Activated T-cell treated with anti-CD3 and anti-CD28 coated beads, Interleukin-2, amount 50 U/mL, for 4 hours (primary cell): Measurements from ENCODE around the gene EFHB. TPM values are rescaled to one million over a fixed set of nuclear protein-coding genes. Genes with fewer than 3 reads are reported as not detected.
"Not testable (repeated sequence)": the region's sequence is repeated elsewhere in the genome, so short reads cannot be mapped to it uniquely, and the experiment has no call there.

Experiments
- ATAC-seq, 2 donors: fragments of 200-7000 bp; cut with Tn5 transposase; one replicate each; pipeline ENCODE4 v1.10.0; 2021
- DNase-seq: peaks from one replicate; pipeline ENCODE4 v3.0.0-alpha.2; 2020
- H3K27me3 Mint-ChIP-seq: one replicate; pipeline ENCODE4 v1.8.0; 2021; ENCODE audit warnings: low read depth, mixed read lengths
- H3K36me3 Mint-ChIP-seq: one replicate; pipeline ENCODE4 v1.8.0; 2022; ENCODE audit warnings: mixed read lengths; ENCODE audit not compliant: insufficient read depth
- H3K4me1 Mint-ChIP-seq: one replicate; pipeline ENCODE4 v1.8.0; 2021; ENCODE audit warnings: low read depth, mixed read lengths
- H3K4me3 Mint-ChIP-seq: one replicate; pipeline ENCODE4 v1.8.0; 2021; ENCODE audit warnings: mild to moderate bottlenecking, moderate library complexity, mixed read lengths
- H3K9me3 Mint-ChIP-seq: one replicate; pipeline ENCODE4 v1.8.0; 2021; ENCODE audit warnings: mixed read lengths
- total RNA-seq, 3 donors: library from RNA; stranded (reverse); gene quantifications; one replicate each; pipeline ENCODE4 v1.2.1, GENCODE V29; 2021

The EFHB gene, protein sequence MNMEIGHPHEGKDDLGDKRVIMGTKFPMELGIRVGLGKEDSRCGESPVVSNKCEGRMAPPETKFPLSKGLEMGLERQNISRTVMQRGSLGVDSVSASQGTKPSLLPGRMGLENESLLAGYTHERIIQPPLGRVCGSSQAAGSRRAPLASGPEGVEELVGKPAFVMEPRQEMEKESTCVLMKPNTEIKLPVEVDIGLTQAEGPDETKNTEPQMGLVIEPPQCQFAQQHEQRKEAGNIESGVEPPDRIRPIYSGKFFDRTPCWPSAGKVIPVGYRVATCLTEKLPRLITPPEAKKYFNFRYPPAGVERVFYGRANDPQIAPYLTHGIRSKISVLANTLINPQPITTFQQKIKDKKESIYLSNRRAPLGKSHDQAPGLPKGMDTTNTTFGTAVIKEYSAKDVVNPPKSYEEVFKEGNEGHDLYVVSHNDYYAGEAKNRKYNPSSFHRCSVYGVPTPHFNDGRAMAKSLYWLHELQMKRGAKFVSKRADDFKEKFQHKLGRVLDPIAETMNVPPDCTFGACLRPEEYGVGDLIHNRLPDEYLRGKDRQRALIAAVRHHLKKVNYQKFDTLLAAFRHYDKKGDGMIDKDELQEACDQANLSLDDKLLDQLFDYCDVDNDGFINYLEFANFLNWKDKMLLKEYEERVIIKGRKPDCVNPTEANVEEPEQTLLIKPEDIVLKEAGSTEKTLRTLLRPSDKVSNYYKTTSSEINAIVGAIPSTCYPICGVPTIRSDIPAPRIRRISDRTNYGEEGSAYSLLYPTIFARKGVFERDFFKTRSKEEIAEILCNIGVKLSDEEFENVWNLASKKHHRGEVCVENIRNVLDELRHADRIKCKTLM
- total RNA-seq: under 1 TPM in 2 of 3 donors, not detected in 1; 0.63 to 0.71 TPM

DNA sequence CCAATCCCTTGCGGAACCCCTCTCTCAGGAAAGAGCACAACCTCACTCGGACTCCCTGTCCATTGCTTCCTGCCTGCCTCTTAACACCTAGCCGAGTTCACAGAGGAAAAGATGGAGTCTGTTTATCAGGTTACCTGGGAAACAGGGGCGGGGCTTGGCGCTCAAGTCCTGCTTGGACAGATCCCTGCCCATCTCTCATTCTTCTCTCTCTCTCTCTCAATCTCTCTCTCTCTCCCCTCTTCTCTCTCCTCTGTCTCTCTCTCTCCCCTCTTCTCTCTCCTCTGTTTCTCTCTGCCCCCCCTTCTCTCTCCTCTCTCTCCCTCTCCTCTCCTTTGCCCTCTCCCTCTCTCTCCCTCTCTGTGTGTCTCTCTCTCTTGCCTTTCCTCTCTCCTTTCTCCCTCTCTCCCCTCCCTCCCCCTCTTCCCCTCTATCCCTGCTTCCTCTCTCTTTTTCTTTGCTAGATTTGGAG is at the start of gene EFHB:
Gene EFHB, minus strand, starts transcription at position 120 of the 469 bp plus-strand sequence. CDS start 199 bp downstream, outside the sequence.
- no peak for DNase-seq
- Mint-ChIP-seq H3K4me1 (peaks cover 24% of the 10 kb centered on the region), H3K36me3 (no peaks in the 10 kb centered on the region), H3K9me3 (no peaks in the 10 kb centered on the region), H3K4me3 (no peak within 1 kb of the TSS), H3K27me3 (peaks cover 11% of the 10 kb centered on the region)
- no peak for ATAC-seq

- Mint-ChIP-seq H3K27me3 (no peaks in the 10 kb centered on the region), H3K9me3 (no peaks in the 10 kb centered on the region), H3K4me1 (peaks cover 32% of the 10 kb centered on the region), H3K36me3 (peaks cover 15% of the 10 kb centered on the region), H3K4me3 (no peak overlapping the region)
- ATAC-seq (no peak), DNase-seq (no peak)
Measured at GRCh38 chr3:19972054-19972453, 38.0 kb upstream of the EFHB start.

- DNase-seq (no peak), ATAC-seq (no peak)
- Mint-ChIP-seq H3K27me3 (no peaks in the 10 kb centered on the region), H3K4me3 (no peak overlapping the region), H3K4me1 (peaks cover 49% of the 10 kb centered on the region), H3K36me3 (peaks cover 20% of the 10 kb centered on the region), H3K9me3 (no peaks in the 10 kb centered on the region)
Measured at GRCh38 chr3:19970327-19970726, 36.3 kb upstream of the EFHB start.

- H3K4me1 Mint-ChIP-seq: peaks cover 62% of the 10 kb centered on the region
- H3K27me3 Mint-ChIP-seq: no peaks in the 10 kb centered on the region
- DNase-seq: no peak
- no peaks in the 10 kb centered on the region for H3K9me3 Mint-ChIP-seq
- ATAC-seq: no peak
- H3K4me3 Mint-ChIP-seq: no peak overlapping the region
- peaks cover 19% of the 10 kb centered on the region for H3K36me3 Mint-ChIP-seq
Measured at GRCh38 chr3:19967812-19968211, 33.8 kb upstream of the EFHB start.

- ATAC-seq (no peak), DNase-seq (no peak)
- H3K9me3 Mint-ChIP-seq: no peaks in the 10 kb centered on the region
- no peaks in the 10 kb centered on the region for H3K27me3 Mint-ChIP-seq
- peaks cover 63% of the 10 kb centered on the region for H3K4me1 Mint-ChIP-seq
- H3K4me3 Mint-ChIP-seq: no peak overlapping the region
- H3K36me3 Mint-ChIP-seq: peaks cover 18% of the 10 kb centered on the region
Measured at GRCh38 chr3:19967208-19967607, 33.2 kb upstream of the EFHB start.

- Mint-ChIP-seq H3K4me3 (no peak overlapping the region), H3K9me3 (no peaks in the 10 kb centered on the region), H3K36me3 (peaks cover 12% of the 10 kb centered on the region), H3K4me1 (peaks cover 77% of the 10 kb centered on the region), H3K27me3 (no peaks in the 10 kb centered on the region)
- ATAC-seq (no peak), DNase-seq (no peak)
Measured at GRCh38 chr3:19961960-19962359, 27.9 kb upstream of the EFHB start.

DNA sequence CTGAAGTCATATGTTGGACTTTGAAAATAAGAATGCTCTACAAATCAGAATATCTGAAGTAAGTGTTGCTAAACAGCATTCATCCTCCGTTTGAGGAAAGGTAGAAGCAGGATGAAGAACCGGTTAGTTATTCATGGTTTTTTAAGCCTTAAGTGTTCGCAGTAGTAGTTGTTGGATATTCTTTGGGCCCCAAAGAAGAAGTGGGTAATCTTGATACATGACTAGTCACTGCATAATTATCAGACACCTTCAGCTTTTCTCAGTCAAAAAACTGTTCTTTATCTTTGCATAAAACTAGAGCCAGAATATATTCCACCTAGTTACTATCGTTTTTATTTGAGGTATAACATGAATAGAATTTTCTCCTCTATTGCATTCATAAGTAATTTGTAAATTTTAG is 26.7 kb upstream of the EFHB start:
- no peak for ATAC-seq
- Mint-ChIP-seq H3K4me1 (peaks cover 66% of the 10 kb centered on the region), H3K9me3 (no peaks in the 10 kb centered on the region), H3K27me3 (no peaks in the 10 kb centered on the region), H3K36me3 (peaks cover 10% of the 10 kb centered on the region), H3K4me3 (no peak overlapping the region)
- no peak for DNase-seq

DNA sequence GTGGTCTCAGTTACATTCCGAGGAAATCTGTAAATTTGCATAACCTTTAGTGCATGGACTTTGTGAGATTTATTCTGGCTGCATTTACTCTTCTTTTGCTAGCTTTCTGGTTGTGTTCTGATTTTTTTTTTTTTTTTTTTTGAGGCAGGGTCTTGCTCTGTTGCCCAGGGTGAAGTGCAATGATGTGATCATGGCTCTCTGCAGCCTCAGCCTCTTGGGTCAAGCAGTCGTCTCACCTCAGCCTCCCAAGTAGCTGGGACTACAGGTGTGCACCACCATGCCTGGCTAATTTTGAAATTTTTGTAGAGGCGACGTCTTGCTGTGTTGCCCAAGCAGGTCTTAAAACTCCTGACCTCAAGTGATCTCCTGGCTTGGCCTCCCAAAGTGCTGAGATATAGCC is 25.5 kb upstream of the EFHB start:
- Mint-ChIP-seq H3K36me3 (peaks cover 18% of the 10 kb centered on the region), H3K4me1 (peaks cover 68% of the 10 kb centered on the region), H3K27me3 (no peaks in the 10 kb centered on the region), H3K4me3 (no peak overlapping the region), H3K9me3 (no peaks in the 10 kb centered on the region)
- no peak for DNase-seq
- ATAC-seq: no peak

DNA sequence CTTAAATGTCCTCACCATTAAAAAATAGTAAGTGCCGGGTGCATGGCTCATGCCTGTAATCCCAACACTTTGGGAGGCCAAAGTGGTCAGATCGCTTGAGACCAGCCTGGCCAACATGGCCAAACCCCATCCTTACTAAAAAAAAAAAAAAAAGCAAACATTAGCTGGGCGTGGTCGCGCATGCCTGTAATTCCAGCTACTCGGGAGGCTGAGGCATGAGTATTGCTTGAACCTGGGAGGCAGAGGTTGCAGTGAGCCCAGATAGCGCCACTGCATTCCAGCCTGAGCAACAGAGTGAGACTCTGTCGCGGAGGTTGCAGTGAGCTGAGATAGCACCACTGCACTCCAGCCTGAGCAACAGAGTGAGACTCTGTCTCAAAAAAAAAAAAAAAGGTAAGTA is 23.3 kb upstream of the EFHB start:
- H3K4me1 Mint-ChIP-seq: peaks cover 61% of the 10 kb centered on the region
- H3K27me3 Mint-ChIP-seq, H3K4me3 Mint-ChIP-seq, H3K9me3 Mint-ChIP-seq, DNase-seq, ATAC-seq: not testable (repeated sequence)
- H3K36me3 Mint-ChIP-seq: peaks cover 22% of the 10 kb centered on the region

- Mint-ChIP-seq H3K9me3 (no peaks in the 10 kb centered on the region), H3K36me3 (peaks cover 24% of the 10 kb centered on the region), H3K4me1 (peaks cover 54% of the 10 kb centered on the region), H3K27me3 (no peaks in the 10 kb centered on the region), H3K4me3 (no peak overlapping the region)
- ATAC-seq: no peak
- DNase-seq: no peak
Measured at GRCh38 chr3:19954676-19955075, 20.7 kb upstream of the EFHB start.

GRCh38 chr3:19950316-19950715 is 16.3 kb upstream of the EFHB start:
- H3K27me3 Mint-ChIP-seq: no peaks in the 10 kb centered on the region
- no peak overlapping the region for H3K4me3 Mint-ChIP-seq
- ATAC-seq (no peak), DNase-seq (no peak)
- no peaks in the 10 kb centered on the region for H3K9me3 Mint-ChIP-seq
- peaks cover 59% of the 10 kb centered on the region for H3K4me1 Mint-ChIP-seq
- H3K36me3 Mint-ChIP-seq: peaks cover 20% of the 10 kb centered on the region

DNA sequence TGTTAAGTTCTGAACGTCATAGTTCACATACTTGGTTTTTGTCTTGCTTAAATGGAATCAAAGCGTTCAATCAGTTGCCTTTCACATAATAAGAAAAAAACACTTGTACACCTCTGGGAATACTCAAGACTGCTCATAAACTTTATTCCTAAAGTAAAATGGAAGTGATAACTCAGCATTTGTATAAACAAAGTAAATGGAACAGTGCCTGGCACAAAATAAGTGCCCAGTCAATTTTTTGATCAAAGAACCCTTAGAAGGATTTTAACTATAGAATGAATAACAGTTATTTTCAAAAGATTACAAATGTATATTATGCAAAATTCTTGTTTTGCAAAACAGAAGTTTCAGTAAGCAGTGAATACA is 14.2 kb upstream of the EFHB start:
- H3K36me3 Mint-ChIP-seq: peaks cover 7% of the 10 kb centered on the region
- H3K4me3 Mint-ChIP-seq: peak overlapping the region; percentile 99
- no peaks in the 10 kb centered on the region for H3K27me3 Mint-ChIP-seq
- H3K4me1 Mint-ChIP-seq: peaks cover 53% of the 10 kb centered on the region
- ATAC-seq (no peak), DNase-seq (no peak)
- no peaks in the 10 kb centered on the region for H3K9me3 Mint-ChIP-seq

DNA sequence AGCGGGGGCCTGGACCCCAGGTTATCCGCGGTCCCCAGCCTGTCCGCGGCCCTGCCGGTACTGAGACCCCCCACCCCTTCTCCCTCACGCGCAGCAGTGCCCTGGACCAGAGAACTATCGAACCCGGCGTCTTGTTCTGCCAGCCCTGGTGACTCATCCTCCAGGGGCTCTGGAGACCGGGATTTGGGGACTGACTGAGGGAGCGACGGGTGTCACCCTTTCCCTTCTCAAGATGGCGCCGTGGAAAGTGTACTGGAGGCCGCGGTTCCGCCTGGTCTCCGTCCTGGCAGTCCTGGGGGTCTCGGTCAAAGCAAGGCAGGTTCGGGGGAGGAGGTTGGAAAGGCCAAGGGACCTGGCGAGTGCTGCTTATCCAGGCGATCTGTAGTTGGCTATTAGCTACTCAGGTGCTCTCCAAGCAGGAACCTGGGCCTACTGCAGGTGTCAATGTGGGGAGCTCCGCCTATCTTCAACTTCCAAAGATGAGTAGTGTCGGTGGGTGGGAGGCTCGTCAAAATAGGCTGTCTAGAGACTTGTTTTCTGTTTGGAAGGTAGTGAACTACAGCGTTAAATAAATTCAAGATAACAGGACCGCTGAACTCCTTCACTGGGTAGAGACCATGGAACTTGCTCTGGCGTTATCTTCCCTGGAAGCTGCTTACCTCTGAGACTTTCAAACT is 13.7 kb upstream of the EFHB start:
- Mint-ChIP-seq H3K9me3 (no peaks in the 10 kb centered on the region), H3K36me3 (peaks cover 7% of the 10 kb centered on the region), H3K4me3 (peak overlapping the region; percentile 99), H3K27me3 (no peaks in the 10 kb centered on the region), H3K4me1 (peaks cover 49% of the 10 kb centered on the region)
- ATAC-seq: peak; percentile 24 to 30
- peak; percentile 41 for DNase-seq

GRCh38 chr3:19946832-19947548 is 13.0 kb upstream of the EFHB start, which contains the start of gene RAB5A:
Gene RAB5A, plus strand, starts transcription at chr3:19947097. Its CDS starts 3,802 bp downstream, at chr3:19950899.
- H3K4me3 Mint-ChIP-seq: peak within 1 kb of the TSS; percentile 99
- H3K9me3 Mint-ChIP-seq: no peaks in the 10 kb centered on the region
- peak; percentile 95 for DNase-seq
- H3K36me3 Mint-ChIP-seq: peaks cover 7% of the 10 kb centered on the region
- H3K27me3 Mint-ChIP-seq: no peaks in the 10 kb centered on the region
- ATAC-seq: peak; percentile 88 to 89
- peaks cover 43% of the 10 kb centered on the region for H3K4me1 Mint-ChIP-seq
